Stimulated activated CD8-positive, alpha-beta memory T cell treated with anti-CD3 and anti-CD28 coated beads, Interleukin-4, amount 100 ng/mL, for 1 hour (primary cell): Measurements from ENCODE around the gene DNHD1.
A peak's percentile ranks its signal among the peaks of the same experiment; 100 is the strongest.

ENCODE experiments used
- DNase-seq, 2 donors: peaks; one replicate each; pipeline ENCODE4 v3.0.0-alpha.2; 2020; ENCODE audit warnings: low read depth in 2 of 2, low spot score in 1 of 2

Gene DNHD1

DNA sequence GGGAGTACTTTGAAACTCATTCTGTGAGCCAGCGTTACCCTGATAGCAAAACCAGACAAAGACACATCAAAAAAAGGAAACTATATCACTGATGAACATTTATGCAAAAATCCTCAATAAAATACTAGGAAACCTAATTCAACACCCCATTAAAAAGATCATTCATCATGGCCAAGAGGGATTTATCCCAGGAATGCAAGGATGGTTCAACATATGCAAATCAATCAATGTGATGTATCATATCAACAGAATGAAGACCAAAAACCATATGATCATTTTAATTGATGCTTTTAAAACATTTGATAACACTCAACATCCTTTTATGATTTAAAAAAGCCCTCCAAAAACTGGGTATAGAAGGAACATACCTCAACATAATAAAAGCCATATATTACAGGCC, 86.5 kb downstream of the DNHD1 start:
- DNase-seq, result no peak

DNA sequence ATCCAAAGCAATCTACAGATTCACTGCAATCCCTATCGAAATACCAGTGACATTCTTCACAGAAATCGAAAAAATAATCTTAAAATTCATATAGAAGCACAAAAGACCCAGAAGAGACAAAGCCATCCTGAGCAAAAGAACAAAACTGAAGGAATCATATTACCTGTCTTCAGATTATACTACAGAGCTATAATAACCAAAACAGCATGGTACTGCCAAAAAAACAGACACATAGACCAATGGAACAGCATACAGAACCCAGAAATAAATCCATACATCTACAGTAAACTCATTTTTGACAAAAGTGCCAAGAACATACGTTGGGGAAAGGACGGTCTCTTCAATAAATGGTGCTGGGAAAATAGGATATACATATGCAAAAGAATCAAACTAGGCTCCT, 87.4 kb downstream of the DNHD1 start:
- no peak for DNase-seq

DNA sequence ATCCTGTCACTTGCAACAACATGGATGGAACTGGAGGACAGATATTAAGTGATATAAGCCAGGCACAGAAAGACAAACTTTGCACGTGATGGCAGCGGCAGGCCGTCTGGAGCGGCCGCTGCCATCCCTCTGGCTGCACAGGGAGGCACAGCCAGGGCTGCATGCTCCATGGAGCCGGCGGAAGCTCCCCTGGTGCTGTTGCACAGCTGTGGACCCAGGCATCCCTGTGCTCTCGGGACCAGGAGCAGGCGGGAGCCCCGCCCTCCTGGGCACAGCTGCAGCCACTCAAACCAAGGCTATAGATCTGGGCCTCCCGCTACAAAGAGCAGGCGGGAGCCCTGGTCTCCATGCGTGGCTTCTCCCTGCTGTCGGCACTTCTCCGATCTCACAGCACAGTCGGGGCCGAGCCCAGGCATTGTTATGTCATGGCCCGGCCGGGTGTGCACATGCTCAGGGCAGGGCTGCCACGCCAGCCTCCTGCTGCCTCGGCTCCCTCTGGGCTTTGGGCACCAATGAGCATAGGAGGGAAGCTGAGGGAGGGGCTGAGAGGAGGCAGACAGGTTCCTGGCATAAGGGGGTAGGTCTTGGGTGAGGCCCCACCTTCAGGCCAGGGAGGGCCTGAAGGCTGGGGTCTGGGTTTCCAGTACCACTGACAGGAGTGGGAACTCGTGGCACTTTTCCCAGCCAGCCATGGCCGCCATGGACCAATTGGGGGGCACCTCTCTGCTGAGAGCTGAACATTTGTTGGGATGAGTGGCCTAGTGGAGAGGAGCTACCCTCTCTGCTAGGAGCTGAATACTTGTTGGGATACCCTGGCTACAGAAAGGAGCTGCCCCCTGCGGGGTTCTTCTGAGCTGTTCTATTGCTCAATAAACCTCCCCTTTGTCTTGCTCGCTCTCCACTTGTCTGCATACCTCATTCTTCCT, 89.6 kb downstream of the DNHD1 start:
- DNase-seq, result no peak

DNA sequence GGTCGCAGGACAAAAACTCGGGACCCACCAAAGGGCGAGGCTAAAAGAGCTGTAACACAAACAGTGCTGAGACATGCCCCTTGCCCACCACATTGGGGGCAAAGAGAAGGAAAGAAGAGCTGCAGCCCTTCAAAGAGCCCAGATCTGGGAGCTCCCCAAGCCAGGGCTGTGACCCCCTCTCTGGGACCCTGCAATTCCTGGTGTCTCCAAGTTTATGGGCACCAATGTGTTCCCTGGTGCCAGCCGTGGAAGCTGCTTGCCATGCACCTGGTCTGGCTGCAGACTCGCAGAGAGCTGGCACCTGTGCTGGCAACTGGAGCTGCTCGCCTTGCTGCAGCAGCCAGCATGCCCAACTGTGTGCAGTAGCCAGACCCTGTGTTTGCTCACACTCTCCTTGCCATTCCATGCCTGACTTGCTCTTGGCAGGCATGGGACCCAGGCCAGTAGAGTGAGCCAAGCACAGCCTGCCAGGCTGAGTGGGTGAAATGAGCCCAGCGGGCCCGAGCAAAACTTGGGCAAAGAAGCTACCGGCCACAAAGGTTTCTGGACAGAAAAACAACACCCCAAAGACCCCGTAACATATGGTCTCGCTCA, 90.4 kb downstream of the DNHD1 start:
- no peak for DNase-seq

GRCh38 chr11:6588018-6588417, 90.9 kb downstream of the DNHD1 start:
- no peak for DNase-seq

DNA sequence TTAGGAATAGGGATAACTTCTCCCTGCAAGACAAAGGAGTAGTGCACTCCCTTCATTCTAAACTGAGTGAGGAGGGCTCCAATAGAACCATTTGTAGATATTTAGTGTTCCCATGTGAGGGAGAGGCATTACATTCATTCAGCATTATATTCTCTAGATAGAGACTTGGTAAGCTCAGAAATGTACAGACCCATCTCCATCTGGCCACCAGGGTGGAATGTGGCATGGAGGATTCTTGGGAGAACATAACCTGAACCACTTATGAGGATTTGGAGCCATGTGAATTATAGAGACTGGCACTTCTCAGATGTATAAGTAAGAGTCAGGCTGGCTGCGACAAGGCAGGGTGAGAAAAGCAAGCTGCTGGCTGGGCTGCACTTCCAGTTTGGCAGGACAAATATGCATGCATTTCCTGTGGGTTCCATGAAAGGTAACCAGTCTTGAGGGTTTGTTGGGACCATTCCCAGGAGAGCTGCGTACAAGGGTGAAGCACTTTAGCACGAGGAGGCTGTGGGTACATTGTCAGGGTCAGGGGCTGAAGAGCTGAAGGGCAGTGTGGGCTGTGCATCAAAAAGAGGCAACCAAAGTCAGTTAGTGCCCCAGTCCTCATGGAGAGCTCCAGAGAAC, 97.2 kb downstream of the DNHD1 start:
- no peak for DNase-seq

GRCh38 chr11:6596239-6596877, 99.3 kb downstream of the DNHD1 start:
- DNase-seq, result no peak

DNA sequence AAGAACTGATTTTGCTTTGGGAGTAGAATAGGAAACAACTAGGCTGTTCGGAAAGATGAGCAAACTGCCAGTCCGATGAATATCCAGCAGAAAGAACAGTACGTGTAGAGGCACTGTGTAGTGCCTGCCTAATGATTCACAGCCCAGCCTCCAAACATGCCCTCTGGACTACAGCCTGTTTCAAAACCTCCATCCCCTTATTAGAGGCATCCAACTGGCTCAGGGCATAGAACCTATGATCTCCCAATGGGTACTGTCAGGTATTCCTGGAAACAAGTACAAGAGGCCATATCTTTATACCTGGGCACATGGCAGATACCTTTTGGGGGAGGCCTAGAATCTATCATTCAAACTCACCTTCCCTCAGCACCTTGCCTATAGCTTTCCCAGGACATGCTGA, 101.5 kb downstream of the DNHD1 start:
- no peak for DNase-seq

- no peak for DNase-seq
These were observed 102.4 kb downstream of the DNHD1 start for GRCh38 chr11:6599449-6599848.

GRCh38 chr11:6599881-6600390, 102.9 kb downstream of the DNHD1 start:
- no peak for DNase-seq

- no peak for DNase-seq
These were observed 104.0 kb downstream of the DNHD1 start for GRCh38 chr11:6601041-6601461.

- DNase-seq, result no peak
These were observed 105.2 kb downstream of the DNHD1 start for GRCh38 chr11:6602096-6602940.

DNA sequence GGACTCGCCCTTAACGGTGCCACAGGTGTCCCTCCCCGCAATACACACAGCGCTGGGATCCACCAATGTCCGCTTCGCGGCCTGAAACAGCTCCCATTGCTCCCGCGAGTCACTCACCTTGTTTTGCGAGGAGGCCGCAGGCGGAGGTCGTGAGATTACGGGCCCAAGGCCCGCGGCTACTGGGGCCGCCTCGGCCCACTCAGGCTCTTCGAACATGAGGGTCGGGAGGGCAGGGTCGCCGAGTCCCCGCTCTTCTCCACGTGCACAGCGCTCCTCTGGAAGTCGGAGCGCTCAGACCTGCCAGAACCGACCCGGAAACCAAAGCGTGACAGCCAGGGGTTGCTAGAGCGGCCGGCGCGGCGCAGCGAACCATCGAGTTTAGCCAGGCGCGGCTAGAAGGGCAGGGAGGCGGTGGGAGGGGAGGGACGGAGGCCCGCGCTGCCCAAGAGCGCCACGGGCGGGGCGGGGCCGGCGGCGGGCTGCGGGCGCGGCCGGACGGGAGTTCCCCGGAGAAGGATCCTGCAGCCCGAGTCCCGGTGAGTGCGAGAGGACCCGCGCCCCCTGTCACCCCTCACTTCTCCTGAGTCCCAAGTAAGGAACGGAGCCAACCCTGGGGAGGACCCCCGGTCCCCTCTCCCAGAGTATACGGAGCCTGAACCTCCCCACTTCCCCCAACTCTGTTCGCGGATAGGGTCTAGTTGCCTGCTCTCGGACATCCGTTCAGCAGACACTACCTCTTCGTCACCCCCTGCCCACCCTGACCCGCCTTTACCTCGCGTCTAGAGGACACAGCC, 106.4 kb downstream of the DNHD1 start, which contains the start of the genes ILK and RRP8:
ILK (plus strand) TSS at position 488 of the 794 bp plus-strand sequence. CDS start 498 bp downstream, outside the sequence.
RRP8 (minus strand) TSS at position 330 of the 794 bp plus-strand sequence; CDS start at position 216, 114 bp downstream.
- DNase-seq, result peak; percentile 52 to 75

DNA sequence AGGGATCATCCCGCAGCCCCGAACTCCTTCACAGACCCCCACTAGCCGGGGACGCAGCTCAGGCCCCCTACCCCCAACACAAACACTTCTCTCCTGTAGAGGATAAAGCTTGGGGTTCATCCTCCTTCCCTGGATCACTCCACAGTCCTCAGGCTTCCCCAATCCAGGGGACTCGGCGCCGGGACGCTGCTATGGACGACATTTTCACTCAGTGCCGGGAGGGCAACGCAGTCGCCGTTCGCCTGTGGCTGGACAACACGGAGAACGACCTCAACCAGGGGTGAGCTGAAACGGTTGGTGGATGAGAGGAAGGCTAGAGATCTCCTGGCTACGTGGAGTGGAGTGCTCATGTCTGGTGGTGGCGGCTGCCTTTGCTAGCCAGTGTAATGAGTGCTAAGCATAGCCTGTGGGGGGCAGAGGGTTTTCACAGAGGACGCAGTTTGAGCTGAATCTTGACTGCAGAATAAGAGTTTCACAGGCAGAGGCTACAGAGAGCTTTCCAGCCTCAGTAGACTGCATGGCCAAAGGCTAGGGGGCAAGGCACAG, 107.1 kb downstream of the DNHD1 start:
- DNase-seq, result peak in 1 of 2 donors; percentile 19

DNA sequence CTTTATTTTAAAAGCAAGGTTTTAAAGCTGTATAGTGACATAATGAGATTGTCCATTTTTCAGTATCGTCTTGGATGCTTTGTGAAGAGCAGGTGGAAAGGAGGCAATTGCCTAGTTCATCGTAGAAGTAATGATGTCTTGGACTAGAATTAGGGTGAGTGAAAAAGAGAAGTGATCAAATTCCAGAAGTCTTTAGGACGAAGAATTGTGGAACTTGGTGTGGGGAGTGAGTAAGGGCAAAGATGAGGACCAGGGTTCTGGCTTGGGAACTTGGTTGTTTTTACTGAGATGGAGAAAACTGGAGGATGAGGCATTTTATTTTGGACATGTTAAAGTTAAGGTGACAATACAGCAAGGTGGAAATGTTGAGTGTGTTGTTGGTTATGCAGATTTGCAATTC, 107.7 kb downstream of the DNHD1 start:
- DNase-seq, result no peak

DNA sequence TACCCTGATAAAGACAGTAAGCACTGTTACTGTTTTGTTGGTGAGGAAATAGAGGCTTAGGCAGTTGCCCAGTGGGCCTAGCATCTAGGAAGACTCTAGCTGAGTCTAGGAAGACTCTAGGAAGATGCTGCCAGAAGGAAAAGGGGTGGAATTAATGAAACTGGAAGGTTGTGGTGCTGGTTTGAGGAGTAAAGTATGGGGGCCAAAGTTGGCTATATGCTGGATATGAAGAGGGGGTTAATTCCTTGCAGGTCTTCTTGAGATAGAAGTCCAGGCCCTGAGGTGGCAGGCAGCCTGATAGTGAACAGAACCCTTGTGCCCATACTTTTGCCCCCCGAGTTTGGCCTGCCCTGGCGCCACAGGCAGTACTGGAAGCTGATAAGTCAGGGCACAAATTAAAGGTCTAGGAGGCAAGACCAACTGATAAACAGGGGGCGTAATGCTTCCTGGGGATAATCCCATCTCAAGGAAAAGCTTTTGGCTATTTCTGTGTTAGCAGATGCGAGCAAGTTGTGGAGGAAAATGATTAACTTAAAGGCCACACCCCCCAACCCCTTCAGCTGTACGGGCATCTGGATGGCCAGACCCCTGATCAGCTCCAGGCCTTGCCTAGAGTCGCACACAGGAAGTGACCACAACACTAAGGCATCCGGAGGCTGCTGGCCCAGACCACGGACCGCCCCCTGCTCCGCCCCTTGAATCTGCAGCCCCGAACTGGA, 109.5 kb downstream of the DNHD1 start:
- DNase-seq, result peak in 1 of 2 donors; percentile 21

DNA sequence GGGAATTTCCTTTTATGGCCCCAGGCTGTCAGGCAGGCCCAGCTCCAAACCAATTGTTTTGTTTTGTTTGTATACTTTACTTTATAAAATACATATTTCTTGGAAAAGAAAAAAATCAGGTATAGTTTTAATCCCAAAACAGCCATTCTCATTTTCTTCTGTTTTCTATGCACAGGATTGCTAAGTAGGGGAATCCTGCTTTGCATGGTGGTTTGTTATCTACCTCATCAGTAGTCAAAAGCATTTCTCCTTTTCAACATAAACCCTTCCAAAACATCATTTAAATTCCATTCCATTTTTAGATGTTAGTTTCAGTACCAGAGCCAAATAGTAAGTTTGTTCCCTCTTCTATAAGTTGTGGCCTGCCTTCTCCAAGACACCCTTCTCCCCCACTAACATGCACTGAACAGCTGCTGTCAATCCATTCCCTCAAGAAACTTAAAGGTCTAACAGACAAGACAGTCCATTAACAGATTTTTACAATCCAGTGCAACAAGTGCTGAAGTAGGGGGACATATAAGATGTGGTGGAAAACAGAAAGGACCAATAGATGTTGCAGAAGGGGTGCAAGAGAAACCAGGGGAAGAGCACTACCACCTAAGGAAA, 110.2 kb downstream of the DNHD1 start:
- DNase-seq, result no peak

- DNase-seq, result no peak
These were observed 110.9 kb downstream of the DNHD1 start for GRCh38 chr11:6608011-6608410.
